ENCODE data around the gene EFCAB8.
"Not testable (repeated sequence)": the region's sequence is repeated elsewhere in the genome, so short reads cannot be mapped to it uniquely, and the experiment has no call there.

Gene EFCAB8

GRCh38 chr20:32847964-32848363 lies 10.8 kb upstream of the EFCAB8 start:
- Histone ChIP-seq H3K27me3 (ENCODE audit: control insufficient read depth, insufficient read depth, low read length) (no peaks in the 10 kb centered on the region), H3K36me3 (ENCODE audit: control insufficient read depth, insufficient read depth, low read length) (peaks cover 15% of the 10 kb centered on the region), H3K4me3 (ENCODE audit: low read length) (no peak overlapping the region), H3K9ac (ENCODE audit: low read length) (no peak overlapping the region), H3K9me3 (ENCODE audit: control insufficient read depth, low read length) (no peaks in the 10 kb centered on the region), H3K4me1 (ENCODE audit: control insufficient read depth, insufficient read depth, low read length) (no peaks in the 10 kb centered on the region)

- no peak overlapping the region for H3K4me3 ChIP-seq (ENCODE audit: low read length)
- no peaks in the 10 kb centered on the region for H3K27me3 ChIP-seq (ENCODE audit: control insufficient read depth, insufficient read depth, low read length)
- H3K4me1 ChIP-seq (ENCODE audit: control insufficient read depth, insufficient read depth, low read length) = no peaks in the 10 kb centered on the region
- H3K9me3 ChIP-seq (ENCODE audit: control insufficient read depth, low read length) = no peaks in the 10 kb centered on the region
- no peak overlapping the region for H3K9ac ChIP-seq (ENCODE audit: low read length)
- H3K36me3 ChIP-seq (ENCODE audit: control insufficient read depth, insufficient read depth, low read length) = peaks cover 15% of the 10 kb centered on the region
Measured at GRCh38 chr20:32848846-32849245, 9.9 kb upstream of the EFCAB8 start.

GRCh38 chr20:32849577-32849976 lies 9.1 kb upstream of the EFCAB8 start:
- no peak overlapping the region for H3K4me3 ChIP-seq (ENCODE audit: low read length)
- H3K4me1 ChIP-seq (ENCODE audit: control insufficient read depth, insufficient read depth, low read length) = no peaks in the 10 kb centered on the region
- H3K9me3 ChIP-seq (ENCODE audit: control insufficient read depth, low read length) = no peaks in the 10 kb centered on the region
- no peak overlapping the region for H3K9ac ChIP-seq (ENCODE audit: low read length)
- peaks cover 15% of the 10 kb centered on the region for H3K36me3 ChIP-seq (ENCODE audit: control insufficient read depth, insufficient read depth, low read length)
- H3K27me3 ChIP-seq (ENCODE audit: control insufficient read depth, insufficient read depth, low read length) = no peaks in the 10 kb centered on the region

GRCh38 chr20:32855387-32855786 lies 3.3 kb upstream of the EFCAB8 start:
- no peak overlapping the region for H3K4me3 ChIP-seq (ENCODE audit: low read length)
- H3K9me3 ChIP-seq (ENCODE audit: control insufficient read depth, low read length) = no peaks in the 10 kb centered on the region
- no peak overlapping the region for H3K9ac ChIP-seq (ENCODE audit: low read length)
- H3K27me3 ChIP-seq (ENCODE audit: control insufficient read depth, insufficient read depth, low read length) = no peaks in the 10 kb centered on the region
- no peaks in the 10 kb centered on the region for H3K4me1 ChIP-seq (ENCODE audit: control insufficient read depth, insufficient read depth, low read length)
- H3K36me3 ChIP-seq (ENCODE audit: control insufficient read depth, insufficient read depth, low read length) = no peaks in the 10 kb centered on the region

GRCh38 chr20:32858189-32858588 lies 534 bp upstream of the EFCAB8 start:
- Histone ChIP-seq H3K4me3 (ENCODE audit: low read length) (no peak overlapping the region), H3K9me3 (ENCODE audit: control insufficient read depth, low read length) (no peaks in the 10 kb centered on the region), H3K9ac (ENCODE audit: low read length) (no peak overlapping the region), H3K4me1 (ENCODE audit: control insufficient read depth, insufficient read depth, low read length) (no peaks in the 10 kb centered on the region), H3K27me3 (ENCODE audit: control insufficient read depth, insufficient read depth, low read length) (no peaks in the 10 kb centered on the region), H3K36me3 (ENCODE audit: control insufficient read depth, insufficient read depth, low read length) (no peaks in the 10 kb centered on the region)

- Histone ChIP-seq H3K36me3 (ENCODE audit: control insufficient read depth, insufficient read depth, low read length) (no peaks in the 10 kb centered on the region), H3K4me3 (ENCODE audit: low read length) (no peak overlapping the region), H3K9ac (ENCODE audit: low read length) (no peak overlapping the region), H3K4me1 (ENCODE audit: control insufficient read depth, insufficient read depth, low read length) (no peaks in the 10 kb centered on the region), H3K27me3 (ENCODE audit: control insufficient read depth, insufficient read depth, low read length) (no peaks in the 10 kb centered on the region), H3K9me3 (ENCODE audit: control insufficient read depth, low read length) (no peaks in the 10 kb centered on the region)
Measured at GRCh38 chr20:32861446-32861845, 2.7 kb downstream of the EFCAB8 start.

- Histone ChIP-seq H3K9me3 (ENCODE audit: control insufficient read depth, low read length) (no peaks in the 10 kb centered on the region), H3K36me3 (ENCODE audit: control insufficient read depth, insufficient read depth, low read length) (no peaks in the 10 kb centered on the region), H3K9ac (ENCODE audit: low read length) (no peak overlapping the region), H3K27me3 (ENCODE audit: control insufficient read depth, insufficient read depth, low read length) (no peaks in the 10 kb centered on the region), H3K4me3 (ENCODE audit: low read length) (no peak overlapping the region), H3K4me1 (ENCODE audit: control insufficient read depth, insufficient read depth, low read length) (no peaks in the 10 kb centered on the region)
Measured at GRCh38 chr20:32869562-32869961, 10.8 kb downstream of the EFCAB8 start.

GRCh38 chr20:32870526-32870925 lies 11.8 kb downstream of the EFCAB8 start:
- not testable (repeated sequence) for H3K4me3 ChIP-seq (ENCODE audit: low read length)

GRCh38 chr20:32870985-32871384 lies 12.3 kb downstream of the EFCAB8 start:
- H3K36me3 ChIP-seq (ENCODE audit: control insufficient read depth, insufficient read depth, low read length) = no peaks in the 10 kb centered on the region
- no peak overlapping the region for H3K4me3 ChIP-seq (ENCODE audit: low read length)
- H3K9ac ChIP-seq (ENCODE audit: low read length) = no peak overlapping the region
- no peaks in the 10 kb centered on the region for H3K27me3 ChIP-seq (ENCODE audit: control insufficient read depth, insufficient read depth, low read length)
- no peaks in the 10 kb centered on the region for H3K9me3 ChIP-seq (ENCODE audit: control insufficient read depth, low read length)
- H3K4me1 ChIP-seq (ENCODE audit: control insufficient read depth, insufficient read depth, low read length) = no peaks in the 10 kb centered on the region

More at GRCh38 chr20:32870526-32870925, 11.8 kb downstream of the EFCAB8 start:
- not testable (repeated sequence) for H3K4me1 ChIP-seq (ENCODE audit: control insufficient read depth, insufficient read depth, low read length); H3K9me3 ChIP-seq (ENCODE audit: control insufficient read depth, low read length); H3K27me3 ChIP-seq (ENCODE audit: control insufficient read depth, insufficient read depth, low read length); H3K9ac ChIP-seq (ENCODE audit: low read length); H3K36me3 ChIP-seq (ENCODE audit: control insufficient read depth, insufficient read depth, low read length)

- no peaks in the 10 kb centered on the region for H3K27me3 ChIP-seq (ENCODE audit: control insufficient read depth, insufficient read depth, low read length)
- H3K4me3 ChIP-seq (ENCODE audit: low read length) = no peak overlapping the region
- no peak overlapping the region for H3K9ac ChIP-seq (ENCODE audit: low read length)
- H3K4me1 ChIP-seq (ENCODE audit: control insufficient read depth, insufficient read depth, low read length) = no peaks in the 10 kb centered on the region
- no peaks in the 10 kb centered on the region for H3K9me3 ChIP-seq (ENCODE audit: control insufficient read depth, low read length)
- H3K36me3 ChIP-seq (ENCODE audit: control insufficient read depth, insufficient read depth, low read length) = no peaks in the 10 kb centered on the region
Measured at GRCh38 chr20:32871627-32872160, 13.0 kb downstream of the EFCAB8 start.

GRCh38 chr20:32872266-32872665 lies 13.5 kb downstream of the EFCAB8 start:
- H3K27me3 ChIP-seq (ENCODE audit: control insufficient read depth, insufficient read depth, low read length) = no peaks in the 10 kb centered on the region
- no peak overlapping the region for H3K4me3 ChIP-seq (ENCODE audit: low read length)
- no peaks in the 10 kb centered on the region for H3K36me3 ChIP-seq (ENCODE audit: control insufficient read depth, insufficient read depth, low read length)
- H3K4me1 ChIP-seq (ENCODE audit: control insufficient read depth, insufficient read depth, low read length) = no peaks in the 10 kb centered on the region
- H3K9me3 ChIP-seq (ENCODE audit: control insufficient read depth, low read length) = no peaks in the 10 kb centered on the region
- no peak overlapping the region for H3K9ac ChIP-seq (ENCODE audit: low read length)

- Histone ChIP-seq H3K9me3 (ENCODE audit: control insufficient read depth, low read length) (no peaks in the 10 kb centered on the region), H3K27me3 (ENCODE audit: control insufficient read depth, insufficient read depth, low read length) (no peaks in the 10 kb centered on the region), H3K9ac (ENCODE audit: low read length) (no peak overlapping the region)
Measured at GRCh38 chr20:32875673-32876072, 16.9 kb downstream of the EFCAB8 start.

GRCh38 chr20:32877507-32877906 lies 18.8 kb downstream of the EFCAB8 start:
- Histone ChIP-seq H3K36me3 (ENCODE audit: control insufficient read depth, insufficient read depth, low read length) (no peaks in the 10 kb centered on the region), H3K27me3 (ENCODE audit: control insufficient read depth, insufficient read depth, low read length) (no peaks in the 10 kb centered on the region), H3K9me3 (ENCODE audit: control insufficient read depth, low read length) (no peaks in the 10 kb centered on the region), H3K4me1 (ENCODE audit: control insufficient read depth, insufficient read depth, low read length) (no peaks in the 10 kb centered on the region), H3K4me3 (ENCODE audit: low read length) (no peak overlapping the region), H3K9ac (ENCODE audit: low read length) (no peak overlapping the region)

More at GRCh38 chr20:32875673-32876072, 16.9 kb downstream of the EFCAB8 start:
- H3K4me3 ChIP-seq (ENCODE audit: low read length) = no peak overlapping the region
- no peaks in the 10 kb centered on the region for H3K4me1 ChIP-seq (ENCODE audit: control insufficient read depth, insufficient read depth, low read length)
- no peaks in the 10 kb centered on the region for H3K36me3 ChIP-seq (ENCODE audit: control insufficient read depth, insufficient read depth, low read length)
